Liver (tissue), 9 donors: ENCODE measurements around the gene ENPP3. TPM values are rescaled to one million over a fixed set of nuclear protein-coding genes. Genes with fewer than 3 reads are reported as not detected.

Experiments used
- DNase-seq: peaks from one replicate; pipeline ENCODE4 v3.0.0-alpha.2; 2017; ENCODE audit warnings: low spot score
- H3K27ac ChIP-seq, 2 donors: one replicate each; pipeline ENCODE4 v1.7.0; 2013; ENCODE audit warnings: inconsistent platforms in 2 of 2, low read length in 2 of 2, control low read depth in 1 of 2, low read depth in 1 of 2, mild to moderate bottlenecking in 1 of 2
- H3K27me3 ChIP-seq, 4 donors: one replicate each; pipeline versions ENCODE4 v1.6.1 to v1.7.0; 2013; ENCODE audit warnings: low read length in 3 of 4, inconsistent platforms in 1 of 4, mild to moderate bottlenecking in 1 of 4, moderate library complexity in 1 of 4; ENCODE audit not compliant: control insufficient read depth in 4 of 4, insufficient read depth in 4 of 4
- H3K36me3 ChIP-seq, 4 donors: one replicate each; pipeline versions ENCODE4 v1.6.1 to v1.7.0; 2013; ENCODE audit warnings: low read length in 3 of 4, mild to moderate bottlenecking in 3 of 4, low read depth in 1 of 4, moderate library complexity in 1 of 4; ENCODE audit not compliant: control insufficient read depth in 4 of 4, insufficient read depth in 3 of 4
- H3K4me1 ChIP-seq, 4 donors: one replicate each; pipeline versions ENCODE4 v1.6.1 to v1.7.0; 2013; ENCODE audit warnings: low read length in 3 of 4, mild to moderate bottlenecking in 3 of 4, moderate library complexity in 1 of 4; ENCODE audit not compliant: control insufficient read depth in 4 of 4, insufficient read depth in 4 of 4
- H3K4me3 ChIP-seq, 3 donors: one replicate each; pipeline versions ENCODE4 v1.6.1 to v1.7.0; 2013; ENCODE audit warnings: low read length in 3 of 3, control low read depth in 1 of 3, low read depth in 1 of 3, mild to moderate bottlenecking in 1 of 3
- H3K9ac ChIP-seq, 2 donors: one replicate each; pipeline ENCODE4 v1.7.0; 2013; ENCODE audit warnings: low read length in 2 of 2, mild to moderate bottlenecking in 2 of 2, moderate library complexity in 2 of 2, control low read depth in 1 of 2, low read depth in 1 of 2
- H3K9me3 ChIP-seq, 4 donors: one replicate each; pipeline versions ENCODE4 v1.6.1 to v1.7.0; 2013; ENCODE audit warnings: low read length in 3 of 4; ENCODE audit not compliant: control insufficient read depth in 4 of 4
- ATF3 ChIP-seq: IDR thresholded peaks from 2 replicates; pipeline ENCODE4 v1.6.1; 2016; ENCODE audit warnings: antibody characterized with exemption
- CTCF ChIP-seq: fragments of 150-350 bp; IDR thresholded peaks from 2 replicates; pipeline ENCODE4 v1.5.1; 2017; ENCODE audit warnings: improper control_type of control experiment, low read depth, low read length; ENCODE audit not compliant: missing input control
- EGR1 ChIP-seq, 2 donors: IDR thresholded peaks; 2 replicates each; pipeline ENCODE4 v1.6.1; 2016 to 2018; ENCODE audit warnings: antibody characterized with exemption in 2 of 2, low read depth in 2 of 2
- FOXA1 ChIP-seq: IDR thresholded peaks from 2 replicates; pipeline ENCODE4 v1.6.1; 2016; ENCODE audit warnings: antibody characterized with exemption
- FOXA2 ChIP-seq: IDR thresholded peaks from 2 replicates; pipeline ENCODE4 v1.6.1; 2016; ENCODE audit warnings: antibody characterized with exemption
- GABPA ChIP-seq, 2 donors: IDR thresholded peaks in 1 of 2; conservative IDR thresholded peaks in 1 of 2; 2 replicates each; pipeline ENCODE4 v1.6.1; 2016; ENCODE audit warnings: antibody characterized with exemption in 2 of 2, mild to moderate bottlenecking in 1 of 2, moderate library complexity in 1 of 2
- HNF4A ChIP-seq, 2 donors: conservative IDR thresholded peaks; 2 replicates each; pipeline ENCODE4 v1.6.1; 2016; ENCODE audit warnings: antibody characterized with exemption in 2 of 2, mild to moderate bottlenecking in 2 of 2
- HNF4G ChIP-seq: IDR thresholded peaks from 2 replicates; pipeline ENCODE4 v1.6.1; 2016; ENCODE audit warnings: antibody characterized with exemption
- JUND ChIP-seq, 2 donors: IDR thresholded peaks; 2 replicates each; pipeline ENCODE4 v1.6.1; 2016; ENCODE audit warnings: antibody characterized with exemption in 2 of 2
- MAX ChIP-seq: IDR thresholded peaks from 2 replicates; pipeline ENCODE4 v1.6.1; 2016; ENCODE audit warnings: antibody characterized with exemption
- NR2F2 ChIP-seq: IDR thresholded peaks from 2 replicates; pipeline ENCODE4 v1.6.1; 2016; ENCODE audit warnings: antibody characterized with exemption
- RAD21 ChIP-seq, 2 donors: IDR thresholded peaks; 2 replicates each; pipeline ENCODE4 v1.6.1; 2016; ENCODE audit warnings: antibody characterized with exemption in 2 of 2, mild to moderate bottlenecking in 2 of 2
- REST ChIP-seq: IDR thresholded peaks from 2 replicates; pipeline ENCODE4 v1.6.1; 2016; ENCODE audit warnings: antibody characterized with exemption, mild to moderate bottlenecking
- RXRA ChIP-seq, 2 donors: IDR thresholded peaks; 2 replicates each; pipeline ENCODE4 v1.6.1; 2017 to 2018; ENCODE audit warnings: antibody characterized with exemption in 2 of 2, mild to moderate bottlenecking in 1 of 2
- SP1 ChIP-seq: IDR thresholded peaks from 2 replicates; pipeline ENCODE4 v1.6.1; 2018; ENCODE audit warnings: antibody characterized with exemption, mild to moderate bottlenecking
- TAF1 ChIP-seq: conservative IDR thresholded peaks from 2 replicates; pipeline ENCODE4 v1.6.1; 2016; ENCODE audit warnings: antibody characterized with exemption, mild to moderate bottlenecking
- YY1 ChIP-seq: IDR thresholded peaks from 2 replicates; pipeline ENCODE4 v1.6.1; 2016; ENCODE audit warnings: antibody characterized with exemption, mild to moderate bottlenecking
- ZBTB33 ChIP-seq: IDR thresholded peaks from 2 replicates; pipeline ENCODE4 v1.6.1; 2016; ENCODE audit warnings: antibody characterized with exemption
- WGBS: extraction: QIAGEN DNeasy Blood & Tissue Kit; methylation state at CpG from one replicate; pipeline ENCODE4 v1.1.7; 2013; 5-methylcytosine and 5-hydroxymethylcytosine counted together
- polyA plus RNA-seq, 2 donors: library from polyadenylated mRNA; stranded (reverse) in 1 of 2; unstranded in 1 of 2; fragments of 200-250 nt in 1 of 2; fragments of >200 nt in 1 of 2; fragmentation: Nextera tagmentation in 1 of 2; extraction: Ambion mirVana in 1 of 2; gene quantifications; one replicate each; pipeline versions ENCODE4 v1.2.1 to v1.2.3, GENCODE V29; 2013 to 2015
- total RNA-seq, 2 donors: library from RNA; depleted of rRNA; stranded (reverse); fragments of >200 nt; gene quantifications; one replicate each; pipeline ENCODE4 v1.2.3, GENCODE V29; 2014
- donor health status: healthy.
- donor health status: healthy.
- donor health status: healthy.
- donor health status: healthy.
- donor health status: healthy.

ENPP3 gene
- total and polyA plus RNA-seq, 4 donors, result 0.51 to 6.1 (median 1.1) TPM

GRCh38 chr6:131727868-131728267 is 90.8 kb downstream of the ENPP3 start:
- H3K4me3 ChIP-seq, result no peak overlapping the region
- H3K36me3 ChIP-seq, result peaks cover 0 to 5% (median 0%) of the 10 kb centered on the region in 4 donors
- no peak overlapping the region for H3K27ac ChIP-seq
- WGBS, result 48% methylated on average over 4 of the region's 4 CpGs
- no peaks in the 10 kb centered on the region for H3K4me1 ChIP-seq
- H3K9ac ChIP-seq, result no peak overlapping the region
- TF ChIP-seq HNF4G (no peak), EGR1 (IDR thresholded peaks at IDR 0.05; ENCODE audit: low read depth in 2 of 2) (no peak), CTCF (no peak), RAD21 (IDR thresholded peaks at IDR 0.05) (no peak), NR2F2 (no peak), JUND (IDR thresholded peaks at IDR 0.05) (no peak), HNF4A (conservative IDR thresholded peaks at IDR 0.05) (no peak), FOXA2 (no peak), FOXA1 (no peak), SP1 (no peak), RXRA (IDR thresholded peaks at IDR 0.05) (no peak), REST (no peak), TAF1 (no peak), ZBTB33 (no peak), YY1 (no peak), GABPA (IDR thresholded peaks at IDR 0.05 in 1 of 2, conservative IDR thresholded peaks at IDR 0.05 in 1 of 2) (no peak), ATF3 (no peak), MAX (no peak)
- peaks cover 0 to 6% (median 0%) of the 10 kb centered on the region in 4 donors for H3K9me3 ChIP-seq
- DNase-seq, result no peak
- H3K27me3 ChIP-seq, result no peaks in the 10 kb centered on the region
